Measurements from ENCODE around the gene REN.

DNA sequence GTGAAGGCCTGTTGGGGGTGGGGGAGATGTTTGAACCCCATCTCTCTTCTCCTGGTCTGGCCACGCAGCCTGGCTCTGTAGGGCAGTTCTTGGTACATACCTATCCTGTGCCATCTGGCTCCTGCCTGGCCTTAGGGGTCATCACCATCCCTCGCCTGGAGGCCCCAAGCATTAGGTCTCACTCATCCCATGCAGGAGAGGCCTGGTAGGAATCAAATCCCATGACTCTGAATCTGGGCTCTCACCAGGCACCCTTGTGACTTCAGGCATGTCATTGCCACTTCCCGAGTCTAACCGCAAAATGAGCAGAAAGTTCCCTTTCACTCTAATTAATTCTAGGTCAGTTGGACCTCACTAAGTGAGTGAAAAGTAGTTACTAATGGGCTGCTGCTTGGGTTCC lies 51.5 kb downstream of the REN start:
- TF ChIP-seq CTCF (conservative IDR thresholded peaks at IDR 0.05 in 1 of 2, IDR thresholded peaks at IDR 0.05 in 1 of 2; ENCODE audit: low read depth in 1 of 2, low read length in 2 of 2) (no peak), EZH2 (IDR thresholded peaks at IDR 0.05; ENCODE audit: low read length, missing control alignments) (no peak)
